Fibroblast of the conjunctiva (primary cell): ENCODE measurements around the gene BPIFB6.
"Not testable (repeated sequence)": the region's sequence is repeated elsewhere in the genome, so short reads cannot be mapped to it uniquely, and the experiment has no call there.

Experiments
- DNase-seq: peaks from one replicate; pipeline ENCODE4 v3.0.0-alpha.2; 2010; ENCODE audit warnings: low read depth

The BPIFB6 gene

DNA sequence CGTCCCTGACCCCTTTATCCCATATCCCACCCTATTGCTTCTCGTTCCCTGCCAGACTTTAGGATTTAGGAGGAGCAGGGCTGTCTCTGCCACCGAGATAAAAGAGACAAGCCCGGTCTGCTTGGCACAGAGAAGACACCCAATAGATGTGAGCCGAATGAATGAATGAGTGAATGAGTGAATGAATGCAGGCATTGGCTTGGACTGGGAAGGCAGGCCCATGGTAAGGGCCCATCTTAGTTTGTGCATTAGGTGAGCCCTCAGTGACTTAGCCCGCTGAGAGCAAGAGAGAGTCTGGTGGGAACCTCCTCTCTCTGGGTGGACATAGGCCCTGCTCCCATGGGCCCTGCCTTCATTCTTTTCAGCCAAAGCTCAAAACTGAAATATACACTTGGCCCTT, 879 bp upstream of the BPIFB6 start:
- DNase-seq: no peak

DNA sequence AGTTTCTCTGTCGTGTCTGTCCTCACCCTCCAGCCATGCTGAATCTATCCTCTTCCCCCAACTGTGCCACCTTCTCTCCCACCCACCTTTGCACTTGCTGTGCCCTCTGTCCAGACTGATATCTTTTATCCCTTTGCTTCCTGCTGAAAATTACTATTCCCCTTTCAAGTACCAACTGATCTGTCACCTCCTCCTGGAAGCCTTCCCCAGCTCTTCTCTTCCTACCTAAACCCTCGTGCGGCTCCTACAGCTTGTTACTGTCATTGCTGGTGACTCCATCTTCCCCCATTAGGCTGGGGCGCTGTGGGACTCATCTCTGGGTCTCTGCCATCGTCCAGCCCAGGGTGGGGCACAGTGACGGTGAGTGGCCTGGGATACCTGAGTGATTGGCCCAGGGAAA, 1.1 kb downstream of the BPIFB6 start:
- DNase-seq: no peak

DNA sequence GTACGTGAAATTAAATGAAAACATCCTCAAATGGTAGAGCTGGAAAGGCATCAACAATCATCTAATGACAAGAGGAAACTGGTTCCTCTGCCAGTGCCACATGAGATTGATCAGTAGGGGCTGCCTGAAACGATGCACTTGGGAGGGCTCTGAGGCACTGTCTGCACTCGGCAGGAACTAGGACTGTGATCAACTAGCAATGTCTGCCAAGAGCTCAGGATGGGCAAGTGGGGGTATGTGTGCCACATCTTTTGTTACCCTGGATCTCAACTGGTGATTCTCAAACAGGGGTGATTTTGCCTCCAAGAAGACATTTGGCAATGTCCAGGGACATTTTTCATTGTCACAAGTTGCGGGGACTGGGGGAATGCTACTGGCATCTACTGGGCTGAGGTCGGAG, 1.9 kb downstream of the BPIFB6 start:
- no peak for DNase-seq

DNA sequence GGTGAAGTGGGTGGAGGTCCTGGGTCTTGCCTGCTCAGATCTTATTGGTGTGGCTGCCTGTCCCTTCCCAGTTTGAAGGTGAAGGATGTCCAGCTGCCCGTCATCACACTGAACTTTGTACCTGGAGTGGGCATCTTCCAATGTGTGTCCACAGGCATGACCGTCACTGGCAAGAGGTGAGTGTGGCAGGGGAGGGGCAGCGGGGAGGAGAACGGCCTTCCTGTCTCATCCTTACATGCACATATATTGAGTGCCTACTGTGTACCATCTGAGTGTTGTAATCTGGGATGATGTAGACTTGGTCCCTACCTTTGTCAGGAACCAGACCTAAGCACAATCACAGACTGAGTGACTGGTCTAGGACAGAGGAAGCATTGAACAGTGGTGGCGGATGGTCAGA, 2.7 kb downstream of the BPIFB6 start:
- DNase-seq: no peak

DNA sequence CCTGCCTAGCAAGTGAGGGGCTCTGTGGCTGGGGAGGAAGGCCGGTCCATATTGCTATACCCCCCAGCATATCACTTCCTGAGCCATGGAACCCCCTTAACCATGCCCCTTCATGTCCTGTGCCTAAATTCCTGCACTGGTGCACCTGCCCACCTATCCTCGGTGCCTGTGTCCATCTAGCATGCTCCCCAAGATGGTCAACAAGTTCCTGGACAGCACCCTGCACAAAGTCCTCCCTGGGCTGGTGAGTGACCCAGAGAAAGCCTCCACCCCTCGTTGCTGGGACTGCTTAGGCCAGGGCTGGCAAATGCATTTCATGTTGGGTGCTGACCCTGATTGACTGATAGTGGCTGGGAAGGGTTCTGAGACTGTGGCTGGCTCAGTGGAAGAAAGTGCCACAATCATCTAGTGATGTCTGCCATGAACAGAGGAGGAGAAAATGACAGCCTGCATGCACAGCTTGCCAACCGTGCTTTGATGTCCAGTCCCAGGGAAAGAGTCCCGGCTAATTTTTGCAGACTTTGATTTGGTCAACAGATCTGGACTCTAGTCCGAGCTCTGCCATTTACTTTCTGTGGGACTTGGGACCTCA, 3.5 kb downstream of the BPIFB6 start:
- no peak for DNase-seq

DNA sequence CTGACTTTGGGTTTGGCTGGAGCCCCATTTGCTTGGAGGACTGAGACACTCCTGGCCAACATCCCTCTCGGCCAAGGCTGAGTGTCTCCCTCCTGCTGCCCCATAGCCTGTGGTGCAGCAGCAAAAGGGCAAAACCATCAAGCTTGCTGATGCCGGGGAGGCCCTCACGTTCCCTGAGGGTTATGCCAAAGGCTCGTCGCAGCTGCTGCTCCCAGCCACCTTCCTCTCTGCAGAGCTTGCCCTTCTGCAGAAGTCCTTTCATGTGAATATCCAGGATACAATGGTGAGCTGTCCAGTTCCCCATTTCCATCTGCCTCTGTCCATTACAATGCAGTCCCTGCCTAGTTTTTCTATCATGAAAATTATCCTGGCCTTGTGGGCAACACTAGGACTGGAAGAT, 6.0 kb downstream of the BPIFB6 start:
- DNase-seq: no peak

DNA sequence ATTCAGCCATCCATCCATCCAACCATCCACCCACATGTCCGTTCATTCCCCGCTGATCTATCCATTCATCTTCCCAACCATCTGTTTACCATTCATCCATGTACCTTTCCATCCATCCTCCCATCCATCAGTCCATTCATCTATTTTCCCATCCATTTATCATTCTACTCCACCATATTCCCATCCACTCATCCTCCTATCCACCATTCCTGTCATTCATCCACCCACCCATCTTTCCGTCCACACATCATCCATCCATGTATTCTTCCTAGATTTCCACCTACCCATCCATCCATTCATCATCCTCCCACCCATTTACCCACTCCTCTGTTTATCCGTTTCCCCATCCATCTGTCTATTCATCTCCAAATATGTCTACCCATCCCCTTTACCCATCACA, 6.8 kb downstream of the BPIFB6 start:
- no peak for DNase-seq

DNA sequence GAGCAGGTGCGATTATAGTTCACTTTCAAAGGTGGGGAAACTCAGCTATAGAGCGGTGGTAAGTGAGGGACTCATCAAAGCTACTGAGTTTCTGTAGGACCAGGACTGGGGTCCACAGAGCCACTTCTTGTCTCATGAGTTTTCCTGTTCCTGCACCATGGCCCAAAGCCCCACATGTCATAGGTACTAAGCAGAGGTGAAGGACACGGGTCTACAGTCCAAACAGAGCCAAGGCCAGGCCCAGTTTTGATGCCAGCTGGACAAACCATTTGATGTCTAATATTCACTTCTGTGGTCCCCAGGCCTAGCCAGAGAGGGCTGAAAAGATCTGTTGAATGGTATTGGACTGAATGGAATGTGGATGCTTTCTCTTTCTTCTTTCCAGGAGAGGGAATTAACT, 11.0 kb downstream of the BPIFB6 start:
- no peak for DNase-seq

DNA sequence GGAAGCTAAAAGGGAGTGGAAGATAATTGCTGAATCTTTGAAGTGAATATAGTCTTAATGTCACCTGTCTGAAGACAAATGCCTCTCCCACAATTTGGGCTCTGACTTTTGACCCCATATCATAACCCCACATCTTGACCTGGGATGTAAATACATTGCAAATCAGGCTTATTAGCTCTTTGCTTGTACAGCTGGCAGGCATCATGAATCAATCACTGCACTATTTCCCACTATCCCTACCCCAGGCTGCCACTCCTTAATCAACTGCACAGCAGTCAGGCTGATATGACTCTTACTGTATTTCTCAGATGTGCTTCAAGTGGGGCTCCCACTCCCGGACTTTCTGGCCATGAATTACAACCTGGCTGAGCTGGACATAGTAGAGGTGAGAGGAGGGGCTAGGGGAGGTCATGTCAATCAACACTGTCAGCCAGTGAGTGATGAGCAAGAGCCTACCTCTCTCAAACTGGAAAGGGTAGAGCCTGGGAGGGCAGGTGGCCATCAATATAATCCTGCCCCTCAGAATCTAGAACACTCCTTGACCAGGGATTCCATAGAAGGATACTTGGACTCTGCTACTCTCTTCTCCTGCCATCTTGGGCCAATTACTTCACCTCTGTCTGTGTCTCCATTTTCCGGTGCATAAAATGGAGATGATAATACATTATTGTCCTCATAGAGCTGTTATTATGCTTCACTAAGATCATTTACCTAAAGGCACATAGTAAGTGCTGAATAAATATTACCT, 11.7 kb downstream of the BPIFB6 start:
- DNase-seq: no peak

DNA sequence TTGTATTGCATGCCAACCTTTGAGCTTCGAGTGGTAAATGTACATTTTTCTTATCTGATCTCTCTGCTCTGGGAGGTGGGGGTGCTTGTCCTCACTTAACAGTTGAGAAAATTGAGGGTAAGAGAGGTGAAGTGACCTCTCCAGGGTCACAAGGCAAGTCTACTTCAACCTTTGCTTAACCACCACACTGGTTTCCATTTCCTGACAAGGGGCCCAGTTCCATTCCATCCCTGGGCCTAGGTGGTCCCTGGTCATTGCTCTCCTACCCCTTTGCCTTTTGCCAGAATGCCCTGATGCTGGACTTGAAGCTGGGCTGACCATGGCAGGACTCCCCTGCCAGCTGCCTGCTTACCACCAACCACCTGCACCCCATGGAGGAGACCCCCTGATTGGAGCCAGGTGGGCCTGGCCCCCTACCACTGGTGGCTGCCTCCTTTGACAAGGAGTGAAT, 12.3 kb downstream of the BPIFB6 start:
- no peak for DNase-seq

DNA sequence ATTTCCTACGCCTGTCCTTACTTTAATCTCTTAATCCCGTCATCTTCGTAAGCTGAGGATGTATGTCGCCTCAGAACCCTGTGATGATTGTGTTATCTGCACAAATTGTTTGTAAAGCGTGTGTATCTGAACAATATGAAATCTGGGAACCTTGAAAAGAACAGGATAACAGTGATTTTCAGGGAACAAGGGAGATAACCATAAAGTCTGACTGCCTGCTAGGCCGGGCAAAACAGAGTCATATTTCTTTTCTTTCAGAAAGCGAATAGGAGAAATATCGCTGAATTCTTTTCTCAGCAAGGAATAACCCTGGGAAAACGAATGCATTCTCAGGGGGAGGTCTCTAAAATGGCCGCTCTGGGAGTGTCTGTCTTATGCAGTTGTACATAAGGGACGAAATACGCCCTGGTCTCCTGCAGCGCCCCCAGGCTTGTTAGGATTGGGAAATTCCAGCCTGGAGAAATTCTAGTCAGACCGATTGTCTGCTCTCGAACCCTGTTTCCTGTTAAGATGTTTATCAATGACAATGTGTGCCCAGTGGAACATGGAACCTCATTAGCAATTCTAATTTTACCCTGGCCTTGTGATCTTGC, 13.8 kb downstream of the BPIFB6 start:
- not testable (repeated sequence) for DNase-seq

DNA sequence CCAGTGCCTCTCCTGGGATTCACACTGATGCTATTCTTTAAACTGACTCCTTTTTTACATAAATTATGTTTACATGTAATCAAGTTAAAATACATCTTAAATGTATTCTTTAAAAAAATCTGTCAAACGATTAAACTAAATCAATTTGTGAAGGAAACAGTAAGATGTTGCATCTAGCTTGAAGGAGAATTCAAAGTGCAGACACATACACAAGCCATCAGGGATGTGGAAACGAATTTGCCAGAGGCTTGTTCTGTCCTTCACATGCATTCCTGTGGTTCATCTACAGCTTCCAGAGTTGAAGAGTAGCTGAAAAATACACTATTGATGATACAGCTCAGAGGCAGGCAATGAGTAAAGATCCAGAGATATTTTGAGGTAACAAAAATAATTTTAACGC, 15.0 kb downstream of the BPIFB6 start:
- no peak for DNase-seq

DNA sequence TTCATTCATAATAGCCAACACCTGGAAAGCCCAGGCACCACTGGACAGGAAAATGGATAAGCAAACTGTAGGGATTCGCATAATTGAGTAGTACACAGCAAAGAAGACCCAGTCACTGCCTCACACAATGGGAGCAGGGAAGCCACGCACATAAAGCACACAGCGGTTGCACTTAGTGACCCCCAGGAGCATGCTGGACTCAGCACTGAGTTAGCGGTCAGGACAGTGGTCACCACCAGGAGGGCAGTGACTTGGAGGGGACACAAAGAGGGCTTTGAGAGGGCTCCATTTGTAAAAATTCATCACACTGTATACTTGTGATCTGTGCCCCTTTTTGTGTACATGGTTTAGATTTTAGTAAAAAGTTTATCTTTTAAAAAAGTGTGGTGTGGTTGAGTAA, 19.9 kb downstream of the BPIFB6 start:
- DNase-seq: no peak

DNA sequence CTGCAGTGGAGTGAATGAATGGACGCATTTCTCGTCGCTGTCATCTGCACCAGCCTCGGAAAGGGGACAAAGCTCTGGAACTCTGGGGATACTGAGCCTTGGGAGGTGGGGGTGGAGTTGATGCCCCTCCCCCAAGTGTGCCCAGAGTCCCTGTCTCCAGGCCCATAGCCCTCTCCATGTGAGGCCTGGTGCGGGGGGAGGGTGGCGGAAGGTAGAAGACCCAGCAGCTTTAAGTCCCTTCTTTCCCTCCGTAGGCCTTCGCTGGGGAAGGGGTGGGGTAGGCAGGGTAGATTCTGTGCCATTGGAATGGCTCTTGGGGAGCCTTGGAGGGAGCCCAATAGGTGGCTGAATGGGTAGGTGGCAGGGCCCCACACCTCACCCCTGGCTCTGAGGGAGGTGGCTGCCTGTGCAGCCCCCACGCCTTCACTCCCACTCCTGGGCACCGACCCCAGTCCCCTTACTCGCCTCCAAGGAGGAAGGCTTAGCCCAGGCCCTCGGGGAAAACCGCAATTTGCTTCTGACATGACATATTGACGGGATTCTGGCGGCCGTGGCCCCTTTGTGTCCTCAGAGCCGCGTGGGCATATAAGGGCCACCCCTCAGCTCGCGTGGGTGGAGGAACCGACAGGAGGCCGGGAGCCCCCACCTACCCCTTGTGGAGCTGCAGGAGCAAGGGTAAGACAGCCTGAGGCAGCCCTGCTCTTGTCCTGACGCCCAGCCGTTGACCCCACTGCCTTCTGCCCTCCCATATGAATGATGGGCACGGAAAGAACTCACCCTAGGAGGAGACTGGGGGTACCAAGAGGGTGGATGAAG, 22.1 kb downstream of the BPIFB6 start, which contains the start of gene BPIFB3:
BPIFB3 (plus strand) TSS at position 613 of the 816 bp plus-strand sequence. CDS start 1,533 bp downstream, outside the sequence.
- DNase-seq: no peak

DNA sequence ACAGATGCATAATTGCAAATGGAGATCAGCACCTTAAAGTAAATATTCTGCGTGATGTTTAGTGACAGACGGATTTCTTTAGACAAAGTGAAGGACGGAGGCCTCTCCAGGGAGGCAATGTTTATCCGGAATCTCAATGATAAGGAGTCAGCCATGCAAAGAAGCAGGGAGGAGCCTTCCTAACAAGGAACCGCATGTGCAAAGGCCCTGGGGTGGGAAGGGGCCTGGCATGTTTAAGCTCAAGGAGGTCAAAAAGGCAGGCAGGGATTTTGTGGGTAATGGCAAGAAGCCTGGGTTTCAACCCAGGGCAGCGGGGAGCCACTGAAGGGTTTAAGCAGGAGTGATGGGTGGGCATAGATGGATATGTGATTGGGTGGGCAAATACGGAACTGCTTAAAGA, 22.9 kb downstream of the BPIFB6 start:
- DNase-seq: no peak

DNA sequence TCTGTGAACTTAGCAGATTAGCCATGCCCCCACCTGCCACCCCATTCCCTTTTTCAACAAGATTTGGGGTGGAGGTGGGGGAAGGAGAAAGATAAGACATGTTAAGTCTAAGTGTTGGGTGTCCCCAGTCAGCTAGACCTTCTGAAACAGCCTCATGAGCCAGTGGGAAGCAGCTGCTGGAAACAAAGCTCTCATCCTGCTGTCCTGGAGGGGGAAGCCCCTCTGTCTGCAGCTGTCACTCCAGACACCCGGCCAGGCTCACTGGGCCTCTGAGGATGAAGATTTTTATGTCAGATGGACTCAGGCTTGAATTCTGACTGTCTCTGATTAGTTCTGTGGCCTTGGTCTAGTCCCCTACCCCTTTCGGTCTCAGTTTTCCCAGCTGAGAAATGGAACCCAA, 23.3 kb downstream of the BPIFB6 start:
- no peak for DNase-seq

DNA sequence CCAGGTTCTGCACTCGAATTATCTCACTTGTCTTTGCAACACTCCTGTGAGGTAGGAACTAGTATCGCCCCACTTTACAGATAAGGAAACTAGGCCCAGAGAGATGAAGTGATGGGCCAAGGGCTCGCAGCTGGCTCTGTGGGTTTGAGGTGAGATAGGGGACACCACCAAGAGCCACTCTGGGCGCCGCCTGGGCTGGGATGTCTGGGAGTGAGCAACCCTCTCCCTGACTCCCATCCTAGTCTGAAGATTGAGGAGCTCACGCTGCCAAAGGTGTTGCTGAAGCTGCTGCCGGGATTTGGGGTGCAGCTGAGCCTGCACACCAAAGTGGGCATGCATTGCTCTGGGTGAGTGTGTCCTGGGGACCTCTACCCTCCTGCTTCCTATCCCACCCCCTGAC, 27.7 kb downstream of the BPIFB6 start:
- no peak for DNase-seq

DNA sequence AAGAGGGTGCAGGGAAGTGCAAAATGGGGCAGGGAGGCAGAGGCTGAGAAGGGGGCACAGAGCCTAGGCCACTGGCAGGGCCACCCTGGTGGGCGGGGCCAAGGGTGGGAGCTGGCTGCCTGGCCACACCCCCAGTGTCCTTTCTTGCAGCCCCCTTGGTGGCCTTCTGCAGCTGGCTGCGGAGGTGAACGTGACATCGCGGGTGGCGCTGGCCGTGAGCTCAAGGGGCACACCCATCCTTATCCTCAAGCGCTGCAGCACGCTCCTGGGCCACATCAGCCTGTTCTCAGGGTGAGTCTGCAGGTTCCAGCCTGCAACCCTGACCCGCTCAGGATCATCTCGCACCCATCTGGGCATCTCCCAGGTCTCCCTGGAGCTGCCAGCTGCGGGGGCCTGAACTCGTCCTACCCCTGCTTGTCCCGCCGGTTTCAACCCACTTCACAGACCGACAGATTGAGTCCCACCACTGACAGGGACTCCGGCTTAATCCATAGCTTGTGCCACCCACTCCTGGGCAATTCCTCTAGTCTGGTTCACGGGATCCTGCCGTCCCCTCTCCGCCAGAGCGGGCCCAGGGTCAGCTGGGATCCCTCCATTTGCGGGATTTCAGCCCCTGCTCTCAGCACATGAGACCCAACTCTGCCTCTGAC, 28.4 kb downstream of the BPIFB6 start:
- DNase-seq: no peak

DNA sequence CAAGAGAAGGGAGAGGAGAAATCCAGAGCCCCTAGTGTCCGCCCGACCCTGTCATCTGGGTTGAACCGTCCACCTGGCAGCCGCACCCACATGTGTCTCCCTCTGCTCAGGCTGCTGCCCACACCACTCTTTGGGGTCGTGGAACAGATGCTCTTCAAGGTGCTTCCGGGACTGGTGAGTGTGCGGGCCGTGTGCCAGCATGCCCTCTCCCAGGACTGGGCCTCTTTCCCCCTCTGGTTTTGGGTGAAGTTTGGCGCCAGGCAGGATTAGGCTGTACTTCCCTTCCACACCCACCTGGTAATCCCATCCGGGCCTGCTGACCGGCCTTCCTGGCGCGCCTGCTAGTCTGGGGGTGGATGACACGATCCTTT, 30.2 kb downstream of the BPIFB6 start:
- DNase-seq: no peak

DNA sequence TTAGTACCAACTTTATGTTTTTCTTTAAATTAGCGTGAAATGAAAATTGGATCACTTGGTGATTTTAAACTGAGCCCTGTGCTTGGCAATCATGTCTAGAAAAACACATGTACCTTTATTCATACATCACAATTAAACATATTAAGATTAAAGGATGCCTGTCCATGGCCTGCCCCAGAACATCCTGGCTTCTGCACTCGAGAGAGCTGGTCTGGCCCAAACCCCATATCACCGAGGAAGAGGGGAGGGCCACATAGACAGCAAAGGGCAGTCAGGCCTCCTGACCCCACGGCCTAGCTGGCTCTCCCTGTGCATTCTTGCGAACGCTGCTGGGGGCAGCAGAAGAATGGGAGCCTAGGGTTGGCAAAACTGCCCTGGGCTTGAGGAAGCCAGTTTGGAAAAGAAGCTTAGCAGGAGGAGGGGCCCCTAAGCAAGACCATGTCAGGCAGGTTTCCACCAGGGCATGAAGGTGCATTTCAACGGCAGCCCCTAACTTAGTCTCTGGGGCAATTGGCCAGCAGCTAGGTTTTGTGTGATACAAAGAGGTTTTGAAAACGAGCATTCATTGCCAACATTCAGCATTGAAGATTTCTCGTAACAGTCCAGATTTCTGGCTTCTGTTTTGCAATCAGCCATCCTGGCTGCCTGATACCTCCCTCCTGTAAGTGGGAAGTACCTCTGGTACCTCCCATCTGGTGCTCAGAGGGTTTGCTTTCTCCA, 30.8 kb downstream of the BPIFB6 start:
- DNase-seq: no peak

DNA sequence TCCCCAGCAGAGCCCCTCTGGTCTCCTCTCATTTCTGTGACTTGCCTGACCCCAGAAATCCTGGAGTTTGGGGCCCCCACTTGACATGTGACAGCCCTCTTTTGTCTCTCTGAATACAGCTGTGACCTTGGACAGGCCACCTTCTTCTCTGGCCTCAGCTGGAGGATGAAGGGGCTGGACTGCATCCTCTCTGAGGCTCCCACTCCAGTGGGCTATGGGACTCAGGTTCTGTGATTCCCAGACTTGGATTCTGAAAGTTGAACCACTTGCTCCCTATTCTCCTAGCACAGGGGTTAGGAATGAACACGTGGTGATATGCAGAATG, 31.3 kb downstream of the BPIFB6 start:
- no peak for DNase-seq

DNA sequence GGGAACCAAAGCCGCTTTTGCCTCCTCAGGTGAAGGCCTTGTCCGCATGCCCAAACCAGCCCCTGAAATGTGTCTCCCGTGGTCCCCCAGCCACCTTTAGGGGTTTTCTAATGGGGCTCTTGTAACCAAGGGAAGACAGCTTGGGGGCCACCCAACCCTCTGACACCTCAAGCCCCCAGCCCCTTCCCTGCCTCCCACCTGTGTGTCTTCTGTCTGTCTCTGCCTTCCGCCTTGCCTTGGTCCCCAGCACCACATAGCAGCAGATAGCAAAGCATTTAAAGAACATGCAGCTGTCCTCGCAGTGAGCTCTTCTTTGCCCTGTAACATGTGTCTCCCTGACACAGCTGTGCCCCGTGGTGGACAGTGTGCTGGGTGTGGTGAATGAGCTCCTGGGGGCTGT, 31.8 kb downstream of the BPIFB6 start:
- no peak for DNase-seq
